ENCODE measurements around the gene ZDHHC17.
A peak's percentile ranks its signal among the peaks of the same experiment; 100 is the strongest.

Gene ZDHHC17

GRCh38 chr12:76878899-76879709 is 115.2 kb downstream of the ZDHHC17 start, which contains the start of gene CSRP2:
Gene CSRP2, minus strand, starts transcription at chr12:76879019. Its CDS starts 12,759 bp downstream, at chr12:76866260.
- ATAC-seq (replicated peaks) (peak; percentile 77), DNase-seq (peak; percentile 9 to 11 (median 9))
- Mint-ChIP-seq H3K27ac (peak within 1 kb of the TSS in 1 of 2 donors; percentile 75), H3K36me3 (ENCODE audit: insufficient read depth) (no peaks in the 10 kb centered on the region), H3K27me3 (peaks cover 70 to 78% of the 10 kb centered on the region in 2 donors), H3K9me3 (no peaks in the 10 kb centered on the region), H3K4me1 (ENCODE audit: low read depth in 2 of 2) (peaks cover 10 to 11% of the 10 kb centered on the region in 2 donors), H3K4me3 (peak within 1 kb of the TSS; percentile 86 to 93)

- ATAC-seq (replicated peaks) (no peak), DNase-seq (no peak)
- Mint-ChIP-seq H3K4me1 (ENCODE audit: low read depth in 2 of 2) (peaks cover 10 to 11% of the 10 kb centered on the region in 2 donors), H3K27me3 (peaks cover 70 to 71% of the 10 kb centered on the region in 2 donors), H3K36me3 (ENCODE audit: insufficient read depth) (no peaks in the 10 kb centered on the region), H3K4me3 (peak overlapping the region; percentile 81 to 86), H3K9me3 (no peaks in the 10 kb centered on the region), H3K27ac (peak overlapping the region in 1 of 2 donors; percentile 33)
Measured at GRCh38 chr12:76879710-76880518, 116.0 kb downstream of the ZDHHC17 start.

GRCh38 chr12:76880519-76881023 is 116.7 kb downstream of the ZDHHC17 start:
- peak overlapping the region in 1 of 2 donors; percentile 86 for H3K4me3 Mint-ChIP-seq
- no peak overlapping the region for H3K27ac Mint-ChIP-seq
- no peaks in the 10 kb centered on the region for H3K36me3 Mint-ChIP-seq (ENCODE audit: insufficient read depth)

GRCh38 chr12:76881142-76881541 is 117.2 kb downstream of the ZDHHC17 start:
- H3K9me3 Mint-ChIP-seq: no peaks in the 10 kb centered on the region
- H3K4me1 Mint-ChIP-seq (ENCODE audit: low read depth in 2 of 2): peaks cover 10 to 11% of the 10 kb centered on the region in 2 donors
- DNase-seq: no peak
- no peaks in the 10 kb centered on the region for H3K36me3 Mint-ChIP-seq (ENCODE audit: insufficient read depth)
- H3K4me3 Mint-ChIP-seq: no peak overlapping the region
- peaks cover 66 to 68% of the 10 kb centered on the region in 2 donors for H3K27me3 Mint-ChIP-seq
- no peak for ATAC-seq (replicated peaks)
- no peak overlapping the region for H3K27ac Mint-ChIP-seq

More at GRCh38 chr12:76880519-76881023, 116.7 kb downstream of the ZDHHC17 start:
- H3K4me1 Mint-ChIP-seq (ENCODE audit: low read depth in 2 of 2): peaks cover 10 to 11% of the 10 kb centered on the region in 2 donors
- ATAC-seq (replicated peaks): no peak
- H3K27me3 Mint-ChIP-seq: peaks cover 65 to 66% of the 10 kb centered on the region in 2 donors
- H3K9me3 Mint-ChIP-seq: no peaks in the 10 kb centered on the region
- no peak for DNase-seq

GRCh38 chr12:76882367-76882766 is 118.5 kb downstream of the ZDHHC17 start:
- H3K4me3 Mint-ChIP-seq: no peak overlapping the region
- ATAC-seq (replicated peaks) (no peak), DNase-seq (no peak)
- no peaks in the 10 kb centered on the region for H3K36me3 Mint-ChIP-seq (ENCODE audit: insufficient read depth)
- peaks cover 66 to 67% of the 10 kb centered on the region in 2 donors for H3K27me3 Mint-ChIP-seq
- H3K4me1 Mint-ChIP-seq (ENCODE audit: low read depth in 2 of 2): peaks cover 10 to 11% of the 10 kb centered on the region in 2 donors
- H3K9me3 Mint-ChIP-seq: no peaks in the 10 kb centered on the region
- H3K27ac Mint-ChIP-seq: no peak overlapping the region

- Mint-ChIP-seq H3K36me3 (ENCODE audit: insufficient read depth) (no peaks in the 10 kb centered on the region), H3K27me3 (peaks cover 63 to 64% of the 10 kb centered on the region in 2 donors), H3K27ac (no peak overlapping the region), H3K4me3 (no peak overlapping the region), H3K9me3 (no peaks in the 10 kb centered on the region), H3K4me1 (ENCODE audit: low read depth in 2 of 2) (peaks cover 10% of the 10 kb centered on the region in 2 donors)
- no peak for DNase-seq
- ATAC-seq (replicated peaks): no peak
Measured at GRCh38 chr12:76883151-76883550, 119.2 kb downstream of the ZDHHC17 start.

- H3K36me3 Mint-ChIP-seq (ENCODE audit: insufficient read depth): no peaks in the 10 kb centered on the region
- no peak overlapping the region for H3K4me3 Mint-ChIP-seq
- no peak for ATAC-seq (replicated peaks)
Measured at GRCh38 chr12:76883811-76884210, 119.9 kb downstream of the ZDHHC17 start.

GRCh38 chr12:76888775-76889174 is 124.9 kb downstream of the ZDHHC17 start:
- H3K4me3 Mint-ChIP-seq: no peak overlapping the region
- H3K27me3 Mint-ChIP-seq: peaks cover 48 to 59% of the 10 kb centered on the region in 2 donors
- H3K36me3 Mint-ChIP-seq (ENCODE audit: insufficient read depth): no peaks in the 10 kb centered on the region
- no peaks in the 10 kb centered on the region for H3K9me3 Mint-ChIP-seq
- DNase-seq: no peak
- no peak overlapping the region for H3K27ac Mint-ChIP-seq
- H3K4me1 Mint-ChIP-seq (ENCODE audit: low read depth in 2 of 2): no peaks in the 10 kb centered on the region
- ATAC-seq (replicated peaks): no peak

More at GRCh38 chr12:76883811-76884210, 119.9 kb downstream of the ZDHHC17 start:
- Mint-ChIP-seq H3K9me3 (no peaks in the 10 kb centered on the region), H3K27me3 (peaks cover 63 to 65% of the 10 kb centered on the region in 2 donors), H3K4me1 (ENCODE audit: low read depth in 2 of 2) (peaks cover 4 to 6% of the 10 kb centered on the region in 2 donors), H3K27ac (no peak overlapping the region)
- DNase-seq: no peak

GRCh38 chr12:76890151-76891143 is 126.5 kb downstream of the ZDHHC17 start:
- H3K27me3 Mint-ChIP-seq: peaks cover 43 to 63% of the 10 kb centered on the region in 2 donors
- no peak overlapping the region for H3K27ac Mint-ChIP-seq
- H3K4me3 Mint-ChIP-seq: no peak overlapping the region
- no peaks in the 10 kb centered on the region for H3K36me3 Mint-ChIP-seq (ENCODE audit: insufficient read depth)
- no peak for DNase-seq
- no peaks in the 10 kb centered on the region for H3K9me3 Mint-ChIP-seq
- H3K4me1 Mint-ChIP-seq (ENCODE audit: low read depth in 2 of 2): no peaks in the 10 kb centered on the region
- ATAC-seq (replicated peaks): no peak

- no peaks in the 10 kb centered on the region for H3K9me3 Mint-ChIP-seq
- peaks cover 32 to 64% of the 10 kb centered on the region in 2 donors for H3K27me3 Mint-ChIP-seq
- no peak overlapping the region for H3K27ac Mint-ChIP-seq
- H3K4me3 Mint-ChIP-seq: no peak overlapping the region
- H3K4me1 Mint-ChIP-seq (ENCODE audit: low read depth in 2 of 2): no peaks in the 10 kb centered on the region
- DNase-seq (no peak), ATAC-seq (replicated peaks) (no peak)
- no peaks in the 10 kb centered on the region for H3K36me3 Mint-ChIP-seq (ENCODE audit: insufficient read depth)
Measured at GRCh38 chr12:76891609-76892008, 127.7 kb downstream of the ZDHHC17 start.

- H3K4me1 Mint-ChIP-seq (ENCODE audit: low read depth in 2 of 2): no peaks in the 10 kb centered on the region
- no peak for ATAC-seq (replicated peaks)
Measured at GRCh38 chr12:76895796-76896195, 131.9 kb downstream of the ZDHHC17 start.

GRCh38 chr12:76896274-76896673 is 132.4 kb downstream of the ZDHHC17 start:
- Mint-ChIP-seq H3K9me3 (no peaks in the 10 kb centered on the region), H3K36me3 (ENCODE audit: insufficient read depth) (no peaks in the 10 kb centered on the region), H3K4me3 (no peak overlapping the region), H3K27me3 (peaks cover 11 to 48% of the 10 kb centered on the region in 2 donors), H3K4me1 (ENCODE audit: low read depth in 2 of 2) (no peaks in the 10 kb centered on the region), H3K27ac (no peak overlapping the region)
- ATAC-seq (replicated peaks) (no peak), DNase-seq (no peak)

More at GRCh38 chr12:76895796-76896195, 131.9 kb downstream of the ZDHHC17 start:
- Mint-ChIP-seq H3K9me3 (no peaks in the 10 kb centered on the region), H3K27ac (no peak overlapping the region), H3K4me3 (no peak overlapping the region), H3K27me3 (peaks cover 11 to 53% of the 10 kb centered on the region in 2 donors), H3K36me3 (ENCODE audit: insufficient read depth) (no peaks in the 10 kb centered on the region)
- DNase-seq: no peak

All from effector memory CD8-positive, alpha-beta T cell (primary cell).